Stomach (tissue), 4 donors: ENCODE results near the gene ATP6V1G2.

Experiments
- CTCF ChIP-seq, 7 experiments: fragments of 450-650 bp in 4 of 7; fragments of 200-600 bp in 3 of 7; sonication (generic) in 3 of 7; IDR thresholded peaks; one replicate each; pipeline ENCODE4 v1.5.1; 2016 to 2019; ENCODE audit warnings: antibody characterized with exemption in 7 of 7, control low read depth in 2 of 7, mild to moderate bottlenecking in 1 of 7
- EP300 ChIP-seq: sonication (generic); formaldehyde crosslinking; IDR thresholded peaks from one replicate; pipeline ENCODE4 v1.6.1; 2017; ENCODE audit warnings: antibody characterized with exemption
- POLR2AphosphoS5 ChIP-seq, 3 donors: sonication (generic); formaldehyde crosslinking; IDR thresholded peaks; one replicate each; pipeline ENCODE4 v1.6.1; 2016; ENCODE audit warnings: antibody characterized with exemption in 3 of 3

- TF ChIP-seq CTCF (IDR thresholded peaks at IDR 0.05) (no peak), POLR2AphosphoS5 (IDR thresholded peaks at IDR 0.05) (no peak), EP300 (no peak)
Observed at GRCh38 chr6:31532644-31533454, 13.6 kb downstream of the ATP6V1G2 start.
